ENCODE results near the gene CGB5. TPM values are rescaled to one million over a fixed set of nuclear protein-coding genes. Genes with fewer than 3 reads are reported as not detected.
"Not testable (repeated sequence)": the region's sequence is repeated elsewhere in the genome, so short reads cannot be mapped to it uniquely, and the experiment has no call there.

Gene CGB5
- polyA plus RNA-seq, 1 donor from 2014 or later: not detected

DNA sequence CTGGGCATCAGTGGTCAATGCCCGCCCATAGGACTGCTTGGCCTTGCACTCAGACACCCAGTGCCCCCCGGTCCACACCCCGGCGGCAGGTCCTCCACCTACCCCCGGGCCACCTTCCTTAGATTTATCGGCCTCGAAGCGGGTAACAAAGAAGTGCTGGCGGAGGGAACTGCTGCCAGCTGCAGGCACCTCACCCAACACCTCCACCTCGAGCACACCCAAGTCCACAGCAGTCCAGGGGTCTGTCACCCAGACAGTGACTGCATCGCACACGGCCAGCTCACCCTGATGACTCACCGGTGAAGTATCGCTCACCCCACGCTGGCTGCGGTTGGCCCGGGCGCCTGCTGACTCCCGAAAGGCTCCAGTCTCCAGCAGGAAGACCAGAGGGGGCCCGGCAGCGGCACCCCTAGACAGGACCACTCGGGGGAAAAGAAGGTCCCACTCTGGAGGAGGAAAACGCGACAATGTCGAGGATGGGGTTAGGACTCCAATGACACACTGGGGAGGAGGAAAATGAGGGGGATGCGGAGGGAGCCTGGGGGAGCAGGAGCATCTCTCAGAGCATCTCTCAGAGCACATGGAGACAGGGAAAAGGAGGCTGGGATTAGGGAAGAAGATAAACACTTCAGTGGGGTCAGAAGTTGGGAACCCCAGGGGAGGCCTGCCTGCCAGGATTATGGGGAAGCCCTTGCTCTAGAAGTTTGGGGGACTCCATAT is 4.9 kb upstream of the CGB5 start:
- not testable (repeated sequence) for H3K27me3 ChIP-seq (ENCODE audit: insufficient read depth, low read depth, low read length); H2AFZ ChIP-seq (ENCODE audit: low read depth, low read length); H3K4me2 ChIP-seq (ENCODE audit: low read length); H3K9me2 ChIP-seq (ENCODE audit: insufficient read depth, low read length); H4K20me1 ChIP-seq (ENCODE audit: insufficient read depth); H3K79me2 ChIP-seq (replicated peaks; ENCODE audit: insufficient read depth, low read length); H3K9me3 ChIP-seq (ENCODE audit: low read length); H3K36me3 ChIP-seq (ENCODE audit: insufficient read depth, low read length); H3K9ac ChIP-seq (ENCODE audit: low read length); H3F3A ChIP-seq (ENCODE audit: insufficient read depth, low read length, poor library complexity, severe bottlenecking); H3K27ac ChIP-seq (ENCODE audit: low read length); H3K4me3 ChIP-seq (ENCODE audit: low read length)

DNA sequence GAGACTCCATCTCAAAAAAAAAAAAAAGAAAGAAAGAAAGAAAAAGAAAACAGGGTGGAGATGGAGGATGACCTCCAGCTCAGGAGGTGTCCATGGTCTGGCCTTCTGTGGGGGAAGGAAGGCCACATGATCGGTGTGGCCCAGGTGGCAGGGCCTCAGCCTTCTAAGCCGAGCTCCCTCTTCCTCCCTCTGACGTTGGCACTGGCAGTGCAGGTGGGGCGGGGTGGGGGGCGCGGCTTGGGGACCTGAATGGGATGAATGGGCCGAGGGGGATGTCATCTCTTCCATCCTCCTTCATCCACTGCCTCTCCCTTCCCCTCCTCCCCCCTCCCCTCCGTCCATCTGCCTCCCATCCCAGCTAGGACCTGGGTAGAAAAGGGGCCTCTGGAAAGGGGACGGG is 3.9 kb upstream of the CGB5 start:
- H3K9ac ChIP-seq (ENCODE audit: low read length); H3K4me3 ChIP-seq (ENCODE audit: low read length); H4K20me1 ChIP-seq (ENCODE audit: insufficient read depth); H3K79me2 ChIP-seq (replicated peaks; ENCODE audit: insufficient read depth, low read length); H3K27me3 ChIP-seq (ENCODE audit: insufficient read depth, low read depth, low read length); H3K36me3 ChIP-seq (ENCODE audit: insufficient read depth, low read length); H3F3A ChIP-seq (ENCODE audit: insufficient read depth, low read length, poor library complexity, severe bottlenecking); H3K9me3 ChIP-seq (ENCODE audit: low read length); H3K9me2 ChIP-seq (ENCODE audit: insufficient read depth, low read length); H3K4me2 ChIP-seq (ENCODE audit: low read length); H2AFZ ChIP-seq (ENCODE audit: low read depth, low read length); H3K27ac ChIP-seq (ENCODE audit: low read length): not testable (repeated sequence)

DNA sequence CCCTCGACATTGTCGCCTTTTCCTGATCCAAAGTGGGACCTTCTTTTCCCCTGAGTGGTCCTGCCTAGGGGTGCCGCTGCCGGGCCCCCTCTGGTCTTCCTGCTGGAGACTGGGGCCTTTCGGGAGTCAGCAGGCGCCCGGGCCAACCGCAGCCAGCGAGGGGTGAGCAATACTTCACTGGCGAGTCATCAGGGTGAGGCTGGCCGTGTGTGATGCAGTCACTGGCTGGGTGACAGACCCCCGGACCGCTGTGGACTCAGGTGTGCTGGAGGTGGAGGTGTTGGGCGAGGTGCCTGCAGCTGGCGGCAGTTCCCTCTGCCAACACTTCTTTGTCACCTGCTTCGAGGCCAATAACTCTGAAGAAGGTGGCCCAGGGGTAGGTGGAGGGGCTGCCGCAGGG is 1.5 kb upstream of the CGB5 start:
- Histone ChIP-seq H3K9me2 (ENCODE audit: insufficient read depth, low read length) (no peaks in the 10 kb centered on the region), H2AFZ (ENCODE audit: low read depth, low read length) (no peak overlapping the region), H3K9ac (ENCODE audit: low read length) (no peak overlapping the region), H3F3A (ENCODE audit: insufficient read depth, low read length, poor library complexity, severe bottlenecking) (no peaks in the 10 kb centered on the region), H3K36me3 (ENCODE audit: insufficient read depth, low read length) (no peaks in the 10 kb centered on the region), H4K20me1 (ENCODE audit: insufficient read depth) (no peaks in the 10 kb centered on the region), H3K4me3 (ENCODE audit: low read length) (no peak overlapping the region), H3K4me2 (ENCODE audit: low read length) (no peak overlapping the region), H3K79me2 (replicated peaks; ENCODE audit: insufficient read depth, low read length) (no peaks in the 10 kb centered on the region), H3K9me3 (ENCODE audit: low read length) (no peaks in the 10 kb centered on the region), H3K27me3 (ENCODE audit: insufficient read depth, low read depth, low read length) (no peaks in the 10 kb centered on the region), H3K27ac (ENCODE audit: low read length) (no peak overlapping the region)
- TF ChIP-seq EZH2 (IDR thresholded peaks at IDR 0.05; ENCODE audit: borderline replicate concordance, insufficient read depth, low read length, poor library complexity, severe bottlenecking): no peak
- no peak for TF ChIP-seq EP300 (conservative IDR thresholded peaks at IDR 0.05; ENCODE audit: poor library complexity, severe bottlenecking)
- TF ChIP-seq, protein P1, sequence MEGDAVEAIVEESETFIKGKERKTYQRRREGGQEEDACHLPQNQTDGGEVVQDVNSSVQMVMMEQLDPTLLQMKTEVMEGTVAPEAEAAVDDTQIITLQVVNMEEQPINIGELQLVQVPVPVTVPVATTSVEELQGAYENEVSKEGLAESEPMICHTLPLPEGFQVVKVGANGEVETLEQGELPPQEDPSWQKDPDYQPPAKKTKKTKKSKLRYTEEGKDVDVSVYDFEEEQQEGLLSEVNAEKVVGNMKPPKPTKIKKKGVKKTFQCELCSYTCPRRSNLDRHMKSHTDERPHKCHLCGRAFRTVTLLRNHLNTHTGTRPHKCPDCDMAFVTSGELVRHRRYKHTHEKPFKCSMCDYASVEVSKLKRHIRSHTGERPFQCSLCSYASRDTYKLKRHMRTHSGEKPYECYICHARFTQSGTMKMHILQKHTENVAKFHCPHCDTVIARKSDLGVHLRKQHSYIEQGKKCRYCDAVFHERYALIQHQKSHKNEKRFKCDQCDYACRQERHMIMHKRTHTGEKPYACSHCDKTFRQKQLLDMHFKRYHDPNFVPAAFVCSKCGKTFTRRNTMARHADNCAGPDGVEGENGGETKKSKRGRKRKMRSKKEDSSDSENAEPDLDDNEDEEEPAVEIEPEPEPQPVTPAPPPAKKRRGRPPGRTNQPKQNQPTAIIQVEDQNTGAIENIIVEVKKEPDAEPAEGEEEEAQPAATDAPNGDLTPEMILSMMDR (IDR thresholded peaks at IDR 0.05; ENCODE audit: poor library complexity, severe bottlenecking): no peak
- TF ChIP-seq, protein P2, sequence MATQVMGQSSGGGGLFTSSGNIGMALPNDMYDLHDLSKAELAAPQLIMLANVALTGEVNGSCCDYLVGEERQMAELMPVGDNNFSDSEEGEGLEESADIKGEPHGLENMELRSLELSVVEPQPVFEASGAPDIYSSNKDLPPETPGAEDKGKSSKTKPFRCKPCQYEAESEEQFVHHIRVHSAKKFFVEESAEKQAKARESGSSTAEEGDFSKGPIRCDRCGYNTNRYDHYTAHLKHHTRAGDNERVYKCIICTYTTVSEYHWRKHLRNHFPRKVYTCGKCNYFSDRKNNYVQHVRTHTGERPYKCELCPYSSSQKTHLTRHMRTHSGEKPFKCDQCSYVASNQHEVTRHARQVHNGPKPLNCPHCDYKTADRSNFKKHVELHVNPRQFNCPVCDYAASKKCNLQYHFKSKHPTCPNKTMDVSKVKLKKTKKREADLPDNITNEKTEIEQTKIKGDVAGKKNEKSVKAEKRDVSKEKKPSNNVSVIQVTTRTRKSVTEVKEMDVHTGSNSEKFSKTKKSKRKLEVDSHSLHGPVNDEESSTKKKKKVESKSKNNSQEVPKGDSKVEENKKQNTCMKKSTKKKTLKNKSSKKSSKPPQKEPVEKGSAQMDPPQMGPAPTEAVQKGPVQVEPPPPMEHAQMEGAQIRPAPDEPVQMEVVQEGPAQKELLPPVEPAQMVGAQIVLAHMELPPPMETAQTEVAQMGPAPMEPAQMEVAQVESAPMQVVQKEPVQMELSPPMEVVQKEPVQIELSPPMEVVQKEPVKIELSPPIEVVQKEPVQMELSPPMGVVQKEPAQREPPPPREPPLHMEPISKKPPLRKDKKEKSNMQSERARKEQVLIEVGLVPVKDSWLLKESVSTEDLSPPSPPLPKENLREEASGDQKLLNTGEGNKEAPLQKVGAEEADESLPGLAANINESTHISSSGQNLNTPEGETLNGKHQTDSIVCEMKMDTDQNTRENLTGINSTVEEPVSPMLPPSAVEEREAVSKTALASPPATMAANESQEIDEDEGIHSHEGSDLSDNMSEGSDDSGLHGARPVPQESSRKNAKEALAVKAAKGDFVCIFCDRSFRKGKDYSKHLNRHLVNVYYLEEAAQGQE (IDR thresholded peaks at IDR 0.05; ENCODE audit: borderline replicate concordance): no peak
- no peak for TF ChIP-seq POLR2AphosphoS5 (IDR thresholded peaks at IDR 0.05)
- TF ChIP-seq SMC3 (conservative IDR thresholded peaks at IDR 0.05; ENCODE audit: poor library complexity): no peak
- TF ChIP-seq MXI1 (conservative IDR thresholded peaks at IDR 0.05; ENCODE audit: poor library complexity, severe bottlenecking): no peak
- TF ChIP-seq RAD21 (conservative IDR thresholded peaks at IDR 0.05): no peak
- TF ChIP-seq TAF1 (IDR thresholded peaks at IDR 0.05; ENCODE audit: low read depth): no peak

DNA sequence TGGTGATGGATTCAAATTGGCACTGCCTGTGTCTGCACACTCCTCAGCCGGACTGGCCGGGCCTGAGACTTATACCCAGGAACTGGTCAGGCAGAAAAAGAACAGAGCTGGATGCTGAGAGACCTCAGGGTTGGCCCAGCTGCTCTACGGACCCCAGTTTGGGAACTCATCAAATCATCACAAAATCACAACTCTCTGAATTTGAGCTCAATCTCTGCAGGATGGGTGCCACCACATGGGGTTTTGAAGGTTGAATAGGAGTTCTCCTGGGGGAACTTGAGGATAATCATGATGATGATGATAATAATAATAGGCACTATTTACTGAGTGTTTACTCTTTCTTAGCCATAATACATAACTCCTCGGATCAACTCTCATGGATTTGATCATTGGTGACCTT is 982 bp upstream of the CGB5 start:
- not testable (repeated sequence) for H3K27me3 ChIP-seq (ENCODE audit: insufficient read depth, low read depth, low read length); H3K27ac ChIP-seq (ENCODE audit: low read length); H3K79me2 ChIP-seq (replicated peaks; ENCODE audit: insufficient read depth, low read length); H3K9me3 ChIP-seq (ENCODE audit: low read length); H3F3A ChIP-seq (ENCODE audit: insufficient read depth, low read length, poor library complexity, severe bottlenecking); H4K20me1 ChIP-seq (ENCODE audit: insufficient read depth); H3K36me3 ChIP-seq (ENCODE audit: insufficient read depth, low read length); H3K4me2 ChIP-seq (ENCODE audit: low read length); H3K4me3 ChIP-seq (ENCODE audit: low read length); H3K9me2 ChIP-seq (ENCODE audit: insufficient read depth, low read length); H2AFZ ChIP-seq (ENCODE audit: low read depth, low read length); H3K9ac ChIP-seq (ENCODE audit: low read length)

DNA sequence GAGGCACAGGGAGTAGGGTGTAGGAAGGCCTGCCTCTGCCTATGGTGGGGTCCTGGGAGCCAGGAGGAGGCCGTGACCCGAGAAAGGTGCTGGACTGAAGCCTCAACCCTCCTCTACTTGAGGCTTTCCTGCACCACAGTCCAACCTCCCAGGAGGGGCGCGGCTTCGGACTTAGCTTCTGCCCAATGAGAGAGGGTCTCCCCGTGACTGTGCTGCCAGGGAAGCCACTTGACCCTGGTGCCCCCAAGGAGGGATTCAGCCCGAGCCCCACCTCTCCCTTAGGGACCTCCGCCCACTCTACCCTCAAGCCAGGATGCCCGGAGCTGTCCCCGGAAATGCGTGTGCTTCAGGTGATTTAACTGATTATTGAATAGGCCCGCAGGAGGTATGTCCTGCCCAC is 5.4 kb downstream of the CGB5 start, which contains the start of gene CGB8:
Gene CGB8 (minus strand): TSS at position 101 of the 400 bp plus-strand sequence. CDS start 372 bp downstream, outside the sequence.
- H2AFZ ChIP-seq (ENCODE audit: low read depth, low read length); H3K27ac ChIP-seq (ENCODE audit: low read length); H3F3A ChIP-seq (ENCODE audit: insufficient read depth, low read length, poor library complexity, severe bottlenecking); H4K20me1 ChIP-seq (ENCODE audit: insufficient read depth); H3K36me3 ChIP-seq (ENCODE audit: insufficient read depth, low read length); H3K9me2 ChIP-seq (ENCODE audit: insufficient read depth, low read length); H3K27me3 ChIP-seq (ENCODE audit: insufficient read depth, low read depth, low read length); H3K4me2 ChIP-seq (ENCODE audit: low read length); H3K9me3 ChIP-seq (ENCODE audit: low read length); H3K79me2 ChIP-seq (replicated peaks; ENCODE audit: insufficient read depth, low read length); H3K9ac ChIP-seq (ENCODE audit: low read length); H3K4me3 ChIP-seq (ENCODE audit: low read length): not testable (repeated sequence)

Data from neural cell (in vitro differentiated cells).